GM19328 (cell line): ENCODE data around the gene ZNF121.
"Not testable (repeated sequence)": the region's sequence is repeated elsewhere in the genome, so short reads cannot be mapped to it uniquely, and the experiment has no call there.

Experiments
- ATAC-seq: cut with Tn5 transposase; IDR thresholded peaks from one replicate; pipeline ENCODE4 v1.9.1; 2021; ENCODE audit warnings: mild to moderate bottlenecking, moderate library complexity; ENCODE audit not compliant: unreplicated experiment

Gene ZNF121

GRCh38 chr19:9584073-9584833 lies at the start of gene ZNF121:
Gene ZNF121 (minus strand): TSS chr19:9584504. CDS start chr19:9568097, 16,407 bp downstream.
- peak; percentile 79 for ATAC-seq

- no peak for ATAC-seq
These were observed 43.6 kb upstream of the ZNF121 start for GRCh38 chr19:9627856-9628255.

GRCh38 chr19:9622531-9622930 lies 38.2 kb upstream of the ZNF121 start:
- ATAC-seq: no peak

- peak; percentile 79 for ATAC-seq
These were observed 37.1 kb upstream of the ZNF121 start, which contains the start of gene ZNF561 for GRCh38 chr19:9621156-9622037. Gene ZNF561 (minus strand): TSS chr19:9621232. CDS start chr19:9619456, 1,776 bp downstream.

- ATAC-seq: no peak
These were observed 36.5 kb upstream of the ZNF121 start for GRCh38 chr19:9620842-9621155.

GRCh38 chr19:9615844-9616243 lies 31.5 kb upstream of the ZNF121 start:
- ATAC-seq: no peak

GRCh38 chr19:9610484-9611113 lies 26.3 kb upstream of the ZNF121 start:
- ATAC-seq: no peak

- ATAC-seq: no peak
These were observed 24.6 kb upstream of the ZNF121 start for GRCh38 chr19:9608912-9609311.

GRCh38 chr19:9597027-9597426 lies 12.7 kb upstream of the ZNF121 start:
- ATAC-seq: no peak

GRCh38 chr19:9586764-9587163 lies 2.5 kb upstream of the ZNF121 start:
- no peak for ATAC-seq

GRCh38 chr19:9582081-9582725 lies 2.1 kb downstream of the ZNF121 start:
- ATAC-seq: not testable (repeated sequence)

GRCh38 chr19:9580728-9581127 lies 3.6 kb downstream of the ZNF121 start:
- no peak for ATAC-seq

- no peak for ATAC-seq
These were observed 14.0 kb downstream of the ZNF121 start for GRCh38 chr19:9570255-9570654.

GRCh38 chr19:9566729-9567128 lies 17.6 kb downstream of the ZNF121 start:
- no peak for ATAC-seq

GRCh38 chr19:9565900-9566705 lies 18.2 kb downstream of the ZNF121 start:
- ATAC-seq: no peak

- ATAC-seq: no peak
These were observed 31.6 kb downstream of the ZNF121 start for GRCh38 chr19:9552536-9553274.

GRCh38 chr19:9547870-9548269 lies 36.4 kb downstream of the ZNF121 start:
- ATAC-seq: no peak

- ATAC-seq: not testable (repeated sequence)
These were observed 43.0 kb downstream of the ZNF121 start for GRCh38 chr19:9541281-9541680.

GRCh38 chr19:9539921-9540320 lies 44.4 kb downstream of the ZNF121 start:
- not testable (repeated sequence) for ATAC-seq
